GM13977 (cell line): Measurements from ENCODE around the gene SWAP70.

Experiments used
- DNase-seq: peaks from one replicate; pipeline ENCODE4 v3.0.0; 2012; ENCODE audit warnings: low spot score
- in situ Hi-C: fragments of 300-500 bp; cut with MboI; formaldehyde crosslinking; loops from one replicate; pipeline ENCODE4 v1.12.0; 2022; ENCODE audit warnings: low sequenced_read_pairs, low pct_unique_long_range_greater_than_20kb, mixed read lengths, inconsistent platforms; ENCODE audit not compliant: unreplicated experiment
- TF ChIP-seq, protein P1 (sequence below): IDR thresholded peaks from 2 replicates; pipeline ENCODE4 v1.5.1; 2012; ENCODE audit warnings: mild to moderate bottlenecking, control low read depth; ENCODE audit not compliant: insufficient read depth; ENCODE audit errors: extremely low read depth, missing control alignments

The SWAP70 gene

DNA sequence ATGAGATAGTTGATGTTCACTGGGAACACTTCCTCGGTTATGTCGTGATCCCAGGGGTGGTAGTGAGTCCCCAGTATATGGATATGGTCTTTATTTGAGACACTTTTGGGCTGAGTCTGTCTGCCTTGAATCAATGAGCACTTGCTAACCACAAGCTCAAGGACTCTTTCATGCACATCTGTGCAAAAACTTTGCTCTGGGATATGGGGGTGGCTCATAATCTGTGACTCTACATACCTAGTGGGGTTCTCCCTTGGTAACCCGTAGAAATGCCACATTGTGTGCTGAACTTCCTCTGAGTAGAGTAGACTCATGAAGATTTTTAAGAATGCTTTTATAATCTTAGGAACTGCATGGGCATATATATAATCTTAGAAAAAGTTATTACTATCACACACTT is 69.3 kb downstream of the SWAP70 start:
- TF ChIP-seq, protein P1, sequence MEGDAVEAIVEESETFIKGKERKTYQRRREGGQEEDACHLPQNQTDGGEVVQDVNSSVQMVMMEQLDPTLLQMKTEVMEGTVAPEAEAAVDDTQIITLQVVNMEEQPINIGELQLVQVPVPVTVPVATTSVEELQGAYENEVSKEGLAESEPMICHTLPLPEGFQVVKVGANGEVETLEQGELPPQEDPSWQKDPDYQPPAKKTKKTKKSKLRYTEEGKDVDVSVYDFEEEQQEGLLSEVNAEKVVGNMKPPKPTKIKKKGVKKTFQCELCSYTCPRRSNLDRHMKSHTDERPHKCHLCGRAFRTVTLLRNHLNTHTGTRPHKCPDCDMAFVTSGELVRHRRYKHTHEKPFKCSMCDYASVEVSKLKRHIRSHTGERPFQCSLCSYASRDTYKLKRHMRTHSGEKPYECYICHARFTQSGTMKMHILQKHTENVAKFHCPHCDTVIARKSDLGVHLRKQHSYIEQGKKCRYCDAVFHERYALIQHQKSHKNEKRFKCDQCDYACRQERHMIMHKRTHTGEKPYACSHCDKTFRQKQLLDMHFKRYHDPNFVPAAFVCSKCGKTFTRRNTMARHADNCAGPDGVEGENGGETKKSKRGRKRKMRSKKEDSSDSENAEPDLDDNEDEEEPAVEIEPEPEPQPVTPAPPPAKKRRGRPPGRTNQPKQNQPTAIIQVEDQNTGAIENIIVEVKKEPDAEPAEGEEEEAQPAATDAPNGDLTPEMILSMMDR, result no peak
- in situ Hi-C loops, result no loop called here
- DNase-seq, result no peak

DNA sequence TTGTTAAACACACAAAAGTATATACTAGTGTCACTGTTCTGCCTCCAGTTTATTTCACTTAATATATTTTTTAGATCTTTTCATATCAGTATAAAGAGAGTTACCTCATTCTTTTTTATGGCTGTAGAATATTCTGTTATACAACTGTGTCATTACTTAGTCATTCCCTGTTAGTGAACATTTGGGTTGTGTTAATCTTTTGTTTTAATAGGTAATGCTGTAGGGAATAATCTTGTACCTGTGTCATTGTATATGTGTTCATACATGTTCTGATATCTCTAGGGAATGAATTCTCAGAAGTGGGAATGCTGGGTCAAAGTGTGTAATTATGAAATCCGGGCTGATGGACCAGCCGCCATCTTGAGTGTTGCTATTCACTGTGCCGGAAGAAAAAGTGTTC is 71.4 kb downstream of the SWAP70 start:
- no peak for DNase-seq
- in situ Hi-C loops, result no loop called here
- TF ChIP-seq, protein P1, result no peak

DNA sequence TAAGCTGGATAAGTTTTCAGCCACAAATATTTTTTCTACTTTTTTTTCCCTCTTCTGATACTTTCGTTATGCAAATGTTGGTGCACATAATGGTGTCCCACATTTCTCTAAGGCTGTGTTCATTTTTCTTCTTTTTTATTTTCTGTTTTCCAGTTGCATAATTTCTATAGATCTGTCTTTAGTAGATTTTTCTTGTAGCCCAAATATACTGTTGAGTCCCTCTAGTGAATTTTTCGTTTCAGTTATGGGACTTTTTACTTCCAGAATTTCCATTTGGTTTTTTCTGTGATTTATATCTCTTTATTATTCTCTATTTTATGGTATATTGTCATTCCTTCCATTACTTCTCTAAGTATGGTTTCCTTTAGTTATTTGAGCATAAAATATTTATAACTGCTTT is 72.0 kb downstream of the SWAP70 start:
- in situ Hi-C loops, result no loop called here
- TF ChIP-seq, protein P1, result no peak
- DNase-seq, result no peak

DNA sequence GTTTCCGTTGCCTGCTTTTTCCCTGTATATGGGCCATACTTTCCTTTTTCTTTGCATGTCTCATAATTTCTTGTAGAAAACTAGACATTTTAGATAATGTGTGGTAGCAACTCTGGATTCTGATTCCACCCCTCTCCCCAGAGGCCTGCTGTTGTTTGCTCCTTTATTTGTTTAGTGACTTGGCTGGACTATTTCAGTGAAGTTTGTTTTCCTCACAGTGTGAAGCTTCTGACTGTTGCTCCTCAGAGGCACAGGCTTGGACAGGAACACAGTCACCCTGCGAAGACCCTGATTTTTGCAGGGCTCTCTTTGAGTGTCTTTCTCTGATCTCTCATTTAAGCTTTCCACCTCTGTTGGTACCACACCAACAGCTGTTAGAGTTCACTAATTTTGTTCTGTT is 72.5 kb downstream of the SWAP70 start:
- DNase-seq, result no peak
- TF ChIP-seq, protein P1, result no peak
- in situ Hi-C loops, result no loop called here

DNA sequence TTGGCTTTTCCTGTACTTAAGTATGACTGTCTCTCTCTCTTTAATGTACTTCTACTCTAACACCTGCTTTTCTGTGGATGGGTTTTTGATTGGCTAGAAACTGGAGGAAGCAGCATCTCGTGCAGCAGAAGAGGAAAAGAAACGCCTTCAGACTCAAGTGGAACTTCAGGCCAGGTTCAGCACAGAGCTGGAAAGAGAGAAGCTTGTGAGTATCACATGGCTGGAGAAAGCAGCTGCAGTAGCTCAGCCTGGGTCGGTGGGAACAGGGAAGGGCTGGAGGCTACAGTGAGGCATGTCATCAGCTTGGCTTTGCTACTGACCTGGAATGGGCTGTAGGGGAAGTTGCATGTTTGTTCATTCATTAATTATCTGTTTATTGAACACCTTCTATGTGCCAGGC is 74.2 kb downstream of the SWAP70 start:
- TF ChIP-seq, protein P1, result no peak
- DNase-seq, result no peak
- in situ Hi-C loops, result no loop called here

DNA sequence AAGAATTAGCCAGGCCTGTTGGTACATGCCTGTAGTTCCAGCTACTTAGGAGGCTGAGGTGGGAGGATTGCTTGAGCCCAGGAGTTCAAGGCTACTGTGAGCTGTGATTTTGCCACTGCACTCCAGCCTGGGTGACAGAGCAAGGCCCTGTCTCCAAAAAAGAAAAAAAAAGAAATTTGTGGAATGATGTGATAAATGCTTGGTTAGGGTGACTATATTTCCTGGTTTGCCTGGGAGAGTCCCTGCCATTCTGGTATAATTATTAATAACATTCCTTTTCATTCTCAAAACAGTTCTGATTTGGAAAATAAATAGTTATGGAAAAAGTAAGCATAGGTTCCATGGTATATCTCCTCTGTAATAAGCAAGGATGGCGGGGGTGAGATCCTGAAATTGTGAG is 74.8 kb downstream of the SWAP70 start:
- TF ChIP-seq, protein P1, result no peak
- in situ Hi-C loops, result no loop called here
- no peak for DNase-seq

DNA sequence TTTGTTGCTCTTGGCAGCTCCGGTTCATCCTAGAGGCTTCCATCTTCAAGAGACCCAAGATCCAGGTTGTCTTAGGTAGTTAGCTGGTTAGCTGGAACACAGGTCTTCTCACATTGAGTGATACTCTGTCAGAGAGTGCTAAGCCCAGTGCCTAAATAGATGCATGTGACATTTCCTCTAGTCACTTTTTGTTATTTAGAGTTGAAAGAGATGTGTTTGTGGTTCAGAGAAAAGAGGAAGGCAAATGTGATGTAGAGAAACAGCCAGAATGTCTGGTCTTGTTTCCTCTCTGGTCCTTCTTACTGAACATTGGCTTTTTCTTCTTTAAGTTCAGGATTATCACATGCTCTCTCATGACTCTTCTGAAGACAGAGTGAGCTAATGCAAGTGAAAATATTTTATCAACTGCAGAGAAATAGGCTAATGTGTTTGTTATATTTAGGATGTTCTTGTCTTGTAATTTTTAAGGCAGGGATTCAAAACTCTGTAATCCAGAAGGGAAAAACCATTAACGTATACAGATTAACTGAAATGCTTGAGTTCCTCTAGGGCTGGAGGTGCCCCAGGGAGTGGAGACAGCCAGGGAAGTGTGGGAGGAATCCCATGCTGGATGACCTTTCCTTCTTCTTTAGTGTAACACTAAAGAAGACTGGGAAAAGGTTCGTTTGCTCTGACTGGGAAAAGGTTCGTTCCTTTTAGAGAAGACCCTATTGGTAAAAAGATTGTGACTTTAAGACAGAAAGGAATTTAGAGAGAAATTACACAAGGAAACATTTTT is 75.4 kb downstream of the SWAP70 start:
- no peak for DNase-seq
- TF ChIP-seq, protein P1, result no peak
- in situ Hi-C loops, result no loop called here
